IMR-90 (cell line): ENCODE measurements around the gene PIP5K1C.

Source experiments
- BHLHE40 ChIP-seq: fragments of 150-350 bp; IDR thresholded peaks from 2 replicates; pipeline ENCODE4 v1.6.1; 2016; ENCODE audit warnings: mild to moderate bottlenecking, low read depth, low read length
- CEBPB ChIP-seq: IDR thresholded peaks from 2 replicates; pipeline ENCODE4 v1.6.1; 2012; ENCODE audit warnings: low read depth, low read length, improper control_type of control experiment
- CTCF ChIP-seq: conservative IDR thresholded peaks from 2 replicates; pipeline ENCODE4 v1.5.1; 2012; ENCODE audit warnings: mild to moderate bottlenecking, low read depth, low read length, improper control_type of control experiment
- ELK1 ChIP-seq: fragments of 150-350 bp; IDR thresholded peaks from 2 replicates; pipeline ENCODE4 v1.6.1; 2016; ENCODE audit warnings: low read depth, mild to moderate bottlenecking, low read length, moderate library complexity, borderline replicate concordance
- FOS ChIP-seq: fragments of 150-350 bp; IDR thresholded peaks from 2 replicates; pipeline ENCODE4 v1.6.1; 2016; ENCODE audit warnings: low read depth, low read length
- MAFK ChIP-seq: IDR thresholded peaks from 2 replicates; pipeline ENCODE4 v1.6.1; 2012; ENCODE audit warnings: low read depth, low read length, improper control_type of control experiment
- MAZ ChIP-seq: IDR thresholded peaks from 2 replicates; pipeline ENCODE4 v1.6.1; 2012; ENCODE audit warnings: low read depth, mild to moderate bottlenecking, low read length, improper control_type of control experiment, moderate library complexity, borderline replicate concordance
- MXI1 ChIP-seq: IDR thresholded peaks from 2 replicates; pipeline ENCODE4 v1.6.1; 2012; ENCODE audit warnings: low read depth, mild to moderate bottlenecking, low read length, moderate library complexity, borderline replicate concordance
- POLR2A ChIP-seq: IDR thresholded peaks from 2 replicates; pipeline ENCODE4 v1.6.1; 2012; ENCODE audit warnings: mild to moderate bottlenecking, low read depth, low read length
- RAD21 ChIP-seq: IDR thresholded peaks from 2 replicates; pipeline ENCODE4 v1.6.1; 2012; ENCODE audit warnings: low read length, improper control_type of control experiment
- RCOR1 ChIP-seq: IDR thresholded peaks from 2 replicates; pipeline ENCODE4 v1.6.1; 2012; ENCODE audit warnings: mild to moderate bottlenecking, low read length, improper control_type of control experiment; ENCODE audit not compliant: insufficient replicate concordance
- RFX5 ChIP-seq: IDR thresholded peaks from 2 replicates; pipeline ENCODE4 v1.8.0; 2012; ENCODE audit warnings: low read depth, mild to moderate bottlenecking, low read length, moderate library complexity
- SMC3 ChIP-seq: fragments of 150-350 bp; IDR thresholded peaks from 2 replicates; pipeline ENCODE4 v1.6.1; 2016; ENCODE audit warnings: low read depth, mild to moderate bottlenecking, antibody characterized with exemption, low read length, moderate library complexity
- USF2 ChIP-seq: fragments of 150-350 bp; IDR thresholded peaks from 2 replicates; pipeline ENCODE4 v1.6.1; 2017; ENCODE audit warnings: mild to moderate bottlenecking, antibody characterized with exemption, low read length, low read depth

GRCh38 chr19:3617463-3617862 is 82.8 kb downstream of the PIP5K1C start:
- no peak for TF ChIP-seq USF2
- no peak for TF ChIP-seq CTCF
- no peak for TF ChIP-seq RFX5
- TF ChIP-seq POLR2A: no peak
- no peak for TF ChIP-seq BHLHE40
- no peak for TF ChIP-seq ELK1
- no peak for TF ChIP-seq MAZ
- TF ChIP-seq CEBPB: no peak
- no peak for TF ChIP-seq MXI1
- no peak for TF ChIP-seq RCOR1
- TF ChIP-seq MAFK: no peak
- no peak for TF ChIP-seq SMC3
- TF ChIP-seq FOS: no peak
- no peak for TF ChIP-seq RAD21
